B cell (primary cell): ENCODE results near the gene ELOB. TPM values are rescaled to one million over a fixed set of nuclear protein-coding genes. Genes with fewer than 3 reads are reported as not detected.

Source experiments
- ATAC-seq: fragments of 200-7000 bp; cut with Tn5 transposase; one replicate; pipeline ENCODE4 v1.10.0; 2021; ENCODE audit warnings: low read depth, mild to moderate bottlenecking, moderate number of reproducible peaks, moderate library complexity
- CTCF ChIA-PET: fragments of 350-600 bp; sonication (Branson Sonifier 250); formaldehyde crosslinking; loops from one replicate; lab custom pipeline; 2021; ENCODE audit warnings: antibody characterized with exemption, inconsistent platforms; lab: Charles Lee
- POLR2A ChIA-PET: fragments of 350-600 bp; sonication (Branson Sonifier 250); formaldehyde crosslinking; loops from one replicate; lab custom pipeline; 2021; ENCODE audit warnings: antibody characterized with exemption; lab: Charles Lee
- DNase-seq: peaks from one replicate; pipeline ENCODE4 v3.0.0; 2013
- H2AFZ ChIP-seq: 2 replicates; pipeline ENCODE4 v1.6.1; 2012; ENCODE audit warnings: mild to moderate bottlenecking, low read depth, low read length; ENCODE audit not compliant: insufficient read depth, poor library complexity, severe bottlenecking
- H3K27ac ChIP-seq, 2 donors: 1 replicate in 1 of 2; 2 replicates in 1 of 2; pipeline ENCODE4 v1.5.1; 2012 to 2013; ENCODE audit warnings: low read length in 2 of 2, mild to moderate bottlenecking in 2 of 2, moderate library complexity in 1 of 2
- H3K27me3 ChIP-seq, 4 experiments: fragments of 200-600 bp in 1 of 4; sonication (generic) in 1 of 4; replicated peaks in 1 of 4; 1 replicate in 2 of 4; 2 replicates in 2 of 4; pipeline versions ENCODE4 v1.6.1 to v1.7.0; 2013 to 2016; ENCODE audit warnings: low read length in 3 of 4, mild to moderate bottlenecking in 2 of 4, mixed read lengths in 1 of 4, moderate library complexity in 1 of 4; ENCODE audit not compliant: insufficient read depth in 4 of 4, control insufficient read depth in 3 of 4; ENCODE audit errors: control extremely low read depth in 1 of 4
- H3K36me3 ChIP-seq, 2 experiments: replicated peaks in 1 of 2; 1 replicate in 1 of 2; 2 replicates in 1 of 2; pipeline versions ENCODE4 v1.6.1 to v1.7.1; 2013; ENCODE audit warnings: low read length in 1 of 2; ENCODE audit not compliant: insufficient read depth in 2 of 2, control insufficient read depth in 1 of 2; ENCODE audit errors: control extremely low read depth in 1 of 2, extremely low read depth in 1 of 2
- H3K4me1 ChIP-seq, 2 donors: fragments of 200-600 bp in 1 of 2; sonication (generic) in 1 of 2; 1 replicate in 1 of 2; 2 replicates in 1 of 2; pipeline versions ENCODE4 v1.5.1 to v1.6.1; 2013 to 2017; ENCODE audit warnings: low read length in 2 of 2; ENCODE audit not compliant: control insufficient read depth in 2 of 2, insufficient read depth in 2 of 2
- H3K4me2 ChIP-seq: replicated peaks from 2 replicates; pipeline ENCODE3; 2012; ENCODE audit warnings: mild to moderate bottlenecking, low read depth, low read length; ENCODE audit not compliant: poor library complexity, severe bottlenecking
- H3K4me3 ChIP-seq, 5 experiments: fragments of 200-600 bp in 1 of 5; sonication (generic) in 1 of 5; 1 replicate in 3 of 5; 2 replicates in 2 of 5; pipeline versions ENCODE4 v1.5.1 to v1.7.0; 2011 to 2016; ENCODE audit warnings: low read length in 4 of 5, mild to moderate bottlenecking in 4 of 5, low read depth in 2 of 5, control low read depth in 1 of 5, moderate library complexity in 1 of 5; ENCODE audit not compliant: insufficient read depth in 1 of 5; ENCODE audit errors: control extremely low read depth in 1 of 5, extremely low read depth in 1 of 5
- H3K79me2 ChIP-seq: fragments of 200-600 bp; sonication (generic); one replicate; pipeline ENCODE4 v1.6.0; 2016; ENCODE audit warnings: low read length; ENCODE audit not compliant: control insufficient read depth, insufficient read depth
- H3K9ac ChIP-seq: fragments of 200-600 bp; sonication (generic); 2 replicates; pipeline ENCODE4 v1.6.1; 2017; ENCODE audit warnings: mild to moderate bottlenecking, low read length, moderate library complexity
- H3K9me3 ChIP-seq, 3 donors: one replicate each; pipeline versions ENCODE4 v1.6.1 to v1.7.1; 2013; ENCODE audit warnings: low read length in 2 of 3; ENCODE audit not compliant: control insufficient read depth in 2 of 3, insufficient read depth in 1 of 3; ENCODE audit errors: control extremely low read depth in 1 of 3
- H4K20me1 ChIP-seq: 2 replicates; pipeline ENCODE4 v1.6.0; 2012; ENCODE audit warnings: mild to moderate bottlenecking, low read length; ENCODE audit not compliant: insufficient read depth, control insufficient read depth, poor library complexity, severe bottlenecking
- H3K27ac Mint-ChIP-seq: one replicate; pipeline ENCODE4 v1.8.0; 2021; ENCODE audit warnings: mixed read lengths
- H3K27me3 Mint-ChIP-seq: one replicate; pipeline ENCODE4 v1.8.0; 2021; ENCODE audit warnings: mixed read lengths
- H3K4me1 Mint-ChIP-seq: one replicate; pipeline ENCODE4 v1.8.0; 2021; ENCODE audit warnings: mixed read lengths
- H3K4me3 Mint-ChIP-seq: one replicate; pipeline ENCODE4 v1.8.0; 2021; ENCODE audit warnings: mixed read lengths
- H3K9me3 Mint-ChIP-seq: one replicate; pipeline ENCODE4 v1.8.0; 2022; ENCODE audit warnings: mixed read lengths; ENCODE audit not compliant: insufficient read depth
- EZH2 ChIP-seq: IDR thresholded peaks from 2 replicates; pipeline ENCODE4 v1.6.1; 2012; ENCODE audit warnings: borderline replicate concordance, low read depth, mild to moderate bottlenecking, moderate library complexity, low read length; ENCODE audit not compliant: insufficient read depth, poor library complexity, severe bottlenecking
- WGBS: methylation state at CpG from one replicate; pipeline ENCODE4 v1.1.5; 2013; ENCODE audit warnings: missing lambda C conversion rate; ENCODE audit not compliant: insufficient coverage; 5-methylcytosine and 5-hydroxymethylcytosine counted together
- intact Hi-C: fragments of 100-400 bp; cut with micrococcal nuclease; formaldehyde crosslinking; loops from one replicate; pipeline ENCODE4 v1.10.0; 2022
- polyA plus RNA-seq: library from polyadenylated mRNA; depleted of rRNA; stranded (reverse); fragments of >200 nt; gene quantifications from 2 replicates; pipeline ENCODE4 v1.2.3, GENCODE V29; 2012
- total RNA-seq, 2 donors: library from RNA; stranded (reverse); fragments of 120-200 nt in 1 of 2; gene quantifications; 1 replicate in 1 of 2; 2 replicates in 1 of 2; pipeline versions ENCODE4 v1.2.3 to v1.2.4, GENCODE V29; 2013 to 2022
- TF ChIP-seq, protein P1 (sequence below): fragments of 200-600 bp; IDR thresholded peaks from one replicate; pipeline ENCODE4 v1.8.0; 2022; ENCODE audit warnings: antibody characterized with exemption, mild to moderate bottlenecking

Gene ELOB
- total and polyA plus RNA-seq, 2 donors (not counting 1 experiment from before 2014, with no cell fraction given): 93.1 to 136 TPM

DNA sequence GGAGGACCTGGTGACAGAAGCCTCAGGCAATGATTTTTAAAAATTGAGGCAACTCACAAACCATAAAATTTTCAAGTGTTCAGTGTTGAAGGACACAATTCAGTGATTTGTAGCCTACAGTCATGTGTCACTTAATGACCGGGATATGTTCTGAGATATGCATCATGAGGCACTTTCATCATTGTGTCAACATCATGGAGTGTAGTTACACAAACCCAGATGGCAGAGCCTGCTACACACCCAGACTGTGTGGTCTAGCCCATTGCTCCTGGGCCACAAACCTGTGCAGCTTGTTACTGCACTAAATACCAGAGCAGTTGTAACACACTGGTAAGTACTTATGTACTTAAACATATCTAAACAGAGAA is 22.8 kb upstream of the ELOB start:
- no peak overlapping the region for H3K4me3 Mint-ChIP-seq
- intact Hi-C loops: no loop called here
- no peaks in the 10 kb centered on the region for H4K20me1 ChIP-seq
- H3K27me3 ChIP-seq: peaks cover 0 to 6% (median 1%) of the 10 kb centered on the region in 4 experiments
- no peak overlapping the region for H3K4me2 ChIP-seq
- peaks cover 0 to 10% (median 7%) of the 10 kb centered on the region in 3 donors for H3K9me3 ChIP-seq
- TF ChIP-seq EZH2: no peak
- TF ChIP-seq, protein P1, sequence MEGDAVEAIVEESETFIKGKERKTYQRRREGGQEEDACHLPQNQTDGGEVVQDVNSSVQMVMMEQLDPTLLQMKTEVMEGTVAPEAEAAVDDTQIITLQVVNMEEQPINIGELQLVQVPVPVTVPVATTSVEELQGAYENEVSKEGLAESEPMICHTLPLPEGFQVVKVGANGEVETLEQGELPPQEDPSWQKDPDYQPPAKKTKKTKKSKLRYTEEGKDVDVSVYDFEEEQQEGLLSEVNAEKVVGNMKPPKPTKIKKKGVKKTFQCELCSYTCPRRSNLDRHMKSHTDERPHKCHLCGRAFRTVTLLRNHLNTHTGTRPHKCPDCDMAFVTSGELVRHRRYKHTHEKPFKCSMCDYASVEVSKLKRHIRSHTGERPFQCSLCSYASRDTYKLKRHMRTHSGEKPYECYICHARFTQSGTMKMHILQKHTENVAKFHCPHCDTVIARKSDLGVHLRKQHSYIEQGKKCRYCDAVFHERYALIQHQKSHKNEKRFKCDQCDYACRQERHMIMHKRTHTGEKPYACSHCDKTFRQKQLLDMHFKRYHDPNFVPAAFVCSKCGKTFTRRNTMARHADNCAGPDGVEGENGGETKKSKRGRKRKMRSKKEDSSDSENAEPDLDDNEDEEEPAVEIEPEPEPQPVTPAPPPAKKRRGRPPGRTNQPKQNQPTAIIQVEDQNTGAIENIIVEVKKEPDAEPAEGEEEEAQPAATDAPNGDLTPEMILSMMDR: no peak
- no peak for ATAC-seq
- no peaks in the 10 kb centered on the region for H3K4me1 ChIP-seq
- H3K9ac ChIP-seq: no peak overlapping the region
- no peak overlapping the region for H2AFZ ChIP-seq
- no peaks in the 10 kb centered on the region for H3K36me3 ChIP-seq
- H3K9me3 Mint-ChIP-seq: no peaks in the 10 kb centered on the region
- H3K27me3 Mint-ChIP-seq: peaks cover 9% of the 10 kb centered on the region
- 60% methylated on average over 1 of the region's 1 CpG for WGBS
- CTCF ChIA-PET: no interaction called here
- POLR2A ChIA-PET: no interaction called here
- no peak overlapping the region for H3K27ac ChIP-seq
- no peaks in the 10 kb centered on the region for H3K4me1 Mint-ChIP-seq
- no peak overlapping the region for H3K4me3 ChIP-seq
- no peak overlapping the region for H3K27ac Mint-ChIP-seq
- DNase-seq: no peak
- no peaks in the 10 kb centered on the region for H3K79me2 ChIP-seq

DNA sequence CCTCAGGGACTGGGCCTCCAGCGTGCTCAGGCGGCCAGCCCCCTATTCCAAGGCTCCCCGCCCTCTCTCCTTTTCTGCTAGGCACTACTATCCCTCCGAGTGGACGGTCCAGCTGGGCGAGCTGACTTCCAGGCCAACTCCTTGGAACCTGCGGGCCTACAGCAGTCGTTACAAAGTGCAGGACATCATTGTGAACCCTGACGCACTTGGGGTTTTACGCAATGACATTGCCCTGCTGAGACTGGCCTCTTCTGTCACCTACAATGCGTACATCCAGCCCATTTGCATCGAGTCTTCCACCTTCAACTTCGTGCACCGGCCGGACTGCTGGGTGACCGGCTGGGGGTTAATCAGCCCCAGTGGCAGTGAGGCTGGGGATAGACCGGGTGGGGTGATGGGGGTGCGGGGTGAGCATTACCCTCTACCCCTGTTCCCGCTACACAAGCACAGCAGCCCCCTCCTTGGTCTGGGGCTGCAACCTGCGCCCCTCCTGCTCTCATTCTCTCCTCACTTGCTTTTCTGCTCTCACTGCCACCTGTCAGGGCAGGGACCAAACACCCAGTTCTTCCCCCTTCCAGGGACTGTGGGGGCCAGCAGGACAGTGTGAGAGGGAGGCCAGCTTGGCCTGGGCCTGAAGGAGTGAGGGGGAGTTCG is 22.3 kb upstream of the ELOB start:
- H3K27me3 ChIP-seq: peaks cover 0 to 6% (median 2%) of the 10 kb centered on the region in 4 experiments
- no peak overlapping the region for H3K4me3 ChIP-seq
- no peaks in the 10 kb centered on the region for H4K20me1 ChIP-seq
- H3K4me1 ChIP-seq: no peaks in the 10 kb centered on the region
- H3K36me3 ChIP-seq: no peaks in the 10 kb centered on the region
- H3K4me1 Mint-ChIP-seq: no peaks in the 10 kb centered on the region
- ATAC-seq (no peak), DNase-seq (no peak)
- H3K4me2 ChIP-seq: no peak overlapping the region
- H3K27ac ChIP-seq: no peak overlapping the region
- intact Hi-C loops: no loop called here
- no peaks in the 10 kb centered on the region for H3K9me3 Mint-ChIP-seq
- TF ChIP-seq, protein P1: no peak
- TF ChIP-seq EZH2: no peak
- 89% methylated on average over 9 of the region's 21 CpGs for WGBS
- H3K9ac ChIP-seq: no peak overlapping the region
- ChIA-PET POLR2A (no interaction called here), CTCF (no interaction called here)
- no peak overlapping the region for H3K4me3 Mint-ChIP-seq
- peaks cover 0 to 5% (median 5%) of the 10 kb centered on the region in 3 donors for H3K9me3 ChIP-seq
- H3K79me2 ChIP-seq: no peaks in the 10 kb centered on the region
- H2AFZ ChIP-seq: no peak overlapping the region
- H3K27ac Mint-ChIP-seq: no peak overlapping the region
- peaks cover 14% of the 10 kb centered on the region for H3K27me3 Mint-ChIP-seq
